ENCODE data around the gene TMEM39B.

DNA sequence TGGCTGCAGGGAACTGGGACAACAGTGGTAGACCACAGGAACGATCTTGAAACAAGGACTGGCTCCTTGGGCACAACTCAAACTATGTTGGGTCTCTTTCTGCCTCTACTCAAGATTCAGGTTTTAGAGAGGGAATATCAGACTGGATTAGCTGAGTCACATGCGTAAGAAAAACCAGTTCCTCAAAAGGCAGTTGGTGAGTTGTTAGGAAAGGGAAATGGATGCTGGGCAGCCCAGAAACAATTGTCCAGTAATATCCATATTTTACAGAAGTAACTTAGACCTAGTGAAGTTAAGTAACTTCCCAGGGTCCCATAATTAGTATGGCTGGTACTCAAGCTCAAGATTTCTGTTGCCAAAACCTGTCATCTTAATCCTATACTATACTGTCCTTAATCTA lies 27.0 kb upstream of the TMEM39B start:
- TF ChIP-seq, protein P1, sequence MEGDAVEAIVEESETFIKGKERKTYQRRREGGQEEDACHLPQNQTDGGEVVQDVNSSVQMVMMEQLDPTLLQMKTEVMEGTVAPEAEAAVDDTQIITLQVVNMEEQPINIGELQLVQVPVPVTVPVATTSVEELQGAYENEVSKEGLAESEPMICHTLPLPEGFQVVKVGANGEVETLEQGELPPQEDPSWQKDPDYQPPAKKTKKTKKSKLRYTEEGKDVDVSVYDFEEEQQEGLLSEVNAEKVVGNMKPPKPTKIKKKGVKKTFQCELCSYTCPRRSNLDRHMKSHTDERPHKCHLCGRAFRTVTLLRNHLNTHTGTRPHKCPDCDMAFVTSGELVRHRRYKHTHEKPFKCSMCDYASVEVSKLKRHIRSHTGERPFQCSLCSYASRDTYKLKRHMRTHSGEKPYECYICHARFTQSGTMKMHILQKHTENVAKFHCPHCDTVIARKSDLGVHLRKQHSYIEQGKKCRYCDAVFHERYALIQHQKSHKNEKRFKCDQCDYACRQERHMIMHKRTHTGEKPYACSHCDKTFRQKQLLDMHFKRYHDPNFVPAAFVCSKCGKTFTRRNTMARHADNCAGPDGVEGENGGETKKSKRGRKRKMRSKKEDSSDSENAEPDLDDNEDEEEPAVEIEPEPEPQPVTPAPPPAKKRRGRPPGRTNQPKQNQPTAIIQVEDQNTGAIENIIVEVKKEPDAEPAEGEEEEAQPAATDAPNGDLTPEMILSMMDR (IDR thresholded peaks at IDR 0.05; ENCODE audit: low read depth, low read length): no peak
- TF ChIP-seq MYC (IDR thresholded peaks at IDR 0.05; ENCODE audit: low read depth, low read length): no peak
- TF ChIP-seq POLR2A (IDR thresholded peaks at IDR 0.05; ENCODE audit: extremely low read depth, insufficient read length): no peak
